ENCODE results near the gene COQ4. TPM values are rescaled to one million over a fixed set of nuclear protein-coding genes. Genes with fewer than 3 reads are reported as not detected.

Gene COQ4
- total RNA-seq, 4 donors from 2014 or later: 90.8 to 117 (median 109) TPM

GRCh38 chr9:128340691-128341434 is 18.2 kb downstream of the COQ4 start:
- Histone ChIP-seq H3K4me3 (peak overlapping the region; percentile 59 to 86 (median 80)), H3K27me3 (no peaks in the 10 kb centered on the region), H3K36me3 (peaks cover 0 to 6% (median 3%) of the 10 kb centered on the region in 4 donors), H3K27ac (peak overlapping the region; percentile 85 to 93 (median 90)), H3K9me3 (no peaks in the 10 kb centered on the region), H3K4me1 (peaks cover 8 to 18% (median 14%) of the 10 kb centered on the region in 4 donors)
- TF ChIP-seq EP300 (IDR thresholded peaks at IDR 0.05; ENCODE audit: low read depth) (no peak), POLR2A (IDR thresholded peaks at IDR 0.05) (no peak), CTCF (IDR thresholded peaks at IDR 0.05) (no peak), POLR2AphosphoS5 (IDR thresholded peaks at IDR 0.05) (no peak)
- peak; percentile 27 for DNase-seq
- in situ Hi-C loops (cut with MboI; ENCODE audit: low pct_ligation_motif_present in 1 of 4, low pct_unique_long_range_greater_than_20kb in 1 of 4, low sequenced_read_pairs in 3 of 4): no loop called here
- intact Hi-C loops (cut with DNase I; ENCODE audit: low total_unique reads): loop anchor here (5.0 kb wide), 1 partner anchor 54 kb away; no protein-coding TSS in a partner anchor
- 2% methylated on average over 19 of the region's 48 CpGs; no CpG with 5 or more reads in 1 of the 2 donors for WGBS, 2 donors (ENCODE audit: low coverage in 1 of 2)

GRCh38 chr9:128341435-128341849 is 18.8 kb downstream of the COQ4 start:
- H3K4me1 ChIP-seq: peaks cover 8 to 18% (median 14%) of the 10 kb centered on the region in 4 donors
- WGBS, 2 donors (ENCODE audit: low coverage in 1 of 2): 32% methylated on average over 13 of the region's 13 CpGs; no CpG with 5 or more reads in 1 of the 2 donors
- no peaks in the 10 kb centered on the region for H3K9me3 ChIP-seq
- intact Hi-C loops (cut with DNase I; ENCODE audit: low total_unique reads) (loop anchor here (5.0 kb wide), 1 partner anchor 54 kb away; no protein-coding TSS in a partner anchor), in situ Hi-C loops (cut with MboI; ENCODE audit: low pct_ligation_motif_present in 1 of 4, low pct_unique_long_range_greater_than_20kb in 1 of 4, low sequenced_read_pairs in 3 of 4) (no loop called here)
- H3K27ac ChIP-seq: peak overlapping the region; percentile 85 to 93 (median 90)
- DNase-seq: peak; percentile 83
- TF ChIP-seq POLR2AphosphoS5 (IDR thresholded peaks at IDR 0.05) (peak in 2 of 3 donors; percentile 14 to 19), CTCF (IDR thresholded peaks at IDR 0.05) (peak; percentile 55 to 81 (median 68)), EP300 (IDR thresholded peaks at IDR 0.05; ENCODE audit: low read depth) (no peak), POLR2A (IDR thresholded peaks at IDR 0.05) (no peak)
- H3K4me3 ChIP-seq: peak overlapping the region; percentile 59 to 86 (median 80)
- H3K27me3 ChIP-seq: no peaks in the 10 kb centered on the region
- H3K36me3 ChIP-seq: peaks cover 0 to 8% (median 4%) of the 10 kb centered on the region in 4 donors

- no peaks in the 10 kb centered on the region for H3K9me3 ChIP-seq
- H3K36me3 ChIP-seq: peaks cover 0 to 12% (median 4%) of the 10 kb centered on the region in 4 donors
- H3K27me3 ChIP-seq: no peaks in the 10 kb centered on the region
- no peak overlapping the region for H3K4me3 ChIP-seq
- intact Hi-C loops (cut with DNase I; ENCODE audit: low total_unique reads): loop anchor here (5.0 kb wide), 1 partner anchor 56 kb away; no protein-coding TSS in a partner anchor
- H3K4me1 ChIP-seq: peaks cover 8 to 18% (median 14%) of the 10 kb centered on the region in 4 donors
- no peak overlapping the region for H3K27ac ChIP-seq
- TF ChIP-seq EP300 (IDR thresholded peaks at IDR 0.05; ENCODE audit: low read depth) (no peak), POLR2A (IDR thresholded peaks at IDR 0.05) (no peak), CTCF (IDR thresholded peaks at IDR 0.05) (no peak), POLR2AphosphoS5 (IDR thresholded peaks at IDR 0.05) (no peak)
- no peak for DNase-seq
- in situ Hi-C loops (cut with MboI; ENCODE audit: low pct_ligation_motif_present in 1 of 4, low pct_unique_long_range_greater_than_20kb in 1 of 4, low sequenced_read_pairs in 3 of 4): no loop called here
- 94% methylated on average over 5 of the region's 8 CpGs; no CpG with 5 or more reads in 1 of the 2 donors for WGBS, 2 donors (ENCODE audit: low coverage in 1 of 2)
Observed at GRCh38 chr9:128342971-128343680, 20.5 kb downstream of the COQ4 start.

GRCh38 chr9:128343855-128344254 is 21.2 kb downstream of the COQ4 start:
- Histone ChIP-seq H3K4me3 (no peak overlapping the region), H3K4me1 (peaks cover 8 to 18% (median 14%) of the 10 kb centered on the region in 4 donors), H3K27ac (no peak overlapping the region), H3K9me3 (no peaks in the 10 kb centered on the region), H3K27me3 (no peaks in the 10 kb centered on the region), H3K36me3 (peaks cover 0 to 13% (median 6%) of the 10 kb centered on the region in 4 donors)
- DNase-seq: no peak
- 97 to 100% methylated on average over 2 to 4 of the region's 4 CpGs for WGBS, 2 donors (ENCODE audit: low coverage in 1 of 2)
- in situ Hi-C loops (cut with MboI; ENCODE audit: low pct_ligation_motif_present in 1 of 4, low pct_unique_long_range_greater_than_20kb in 1 of 4, low sequenced_read_pairs in 3 of 4) (no loop called here), intact Hi-C loops (cut with DNase I; ENCODE audit: low total_unique reads) (loop anchor here (5.0 kb wide), 1 partner anchor 57 kb away; no protein-coding TSS in a partner anchor)
- TF ChIP-seq POLR2AphosphoS5 (IDR thresholded peaks at IDR 0.05) (no peak), CTCF (IDR thresholded peaks at IDR 0.05) (no peak), EP300 (IDR thresholded peaks at IDR 0.05; ENCODE audit: low read depth) (no peak), POLR2A (IDR thresholded peaks at IDR 0.05) (no peak)
